ENCODE results near the gene SLC46A1. TPM values are rescaled to one million over a fixed set of nuclear protein-coding genes. Genes with fewer than 3 reads are reported as not detected.

The SLC46A1 gene
- total RNA-seq, 1 donor from 2014 or later: 5.9 TPM

DNA sequence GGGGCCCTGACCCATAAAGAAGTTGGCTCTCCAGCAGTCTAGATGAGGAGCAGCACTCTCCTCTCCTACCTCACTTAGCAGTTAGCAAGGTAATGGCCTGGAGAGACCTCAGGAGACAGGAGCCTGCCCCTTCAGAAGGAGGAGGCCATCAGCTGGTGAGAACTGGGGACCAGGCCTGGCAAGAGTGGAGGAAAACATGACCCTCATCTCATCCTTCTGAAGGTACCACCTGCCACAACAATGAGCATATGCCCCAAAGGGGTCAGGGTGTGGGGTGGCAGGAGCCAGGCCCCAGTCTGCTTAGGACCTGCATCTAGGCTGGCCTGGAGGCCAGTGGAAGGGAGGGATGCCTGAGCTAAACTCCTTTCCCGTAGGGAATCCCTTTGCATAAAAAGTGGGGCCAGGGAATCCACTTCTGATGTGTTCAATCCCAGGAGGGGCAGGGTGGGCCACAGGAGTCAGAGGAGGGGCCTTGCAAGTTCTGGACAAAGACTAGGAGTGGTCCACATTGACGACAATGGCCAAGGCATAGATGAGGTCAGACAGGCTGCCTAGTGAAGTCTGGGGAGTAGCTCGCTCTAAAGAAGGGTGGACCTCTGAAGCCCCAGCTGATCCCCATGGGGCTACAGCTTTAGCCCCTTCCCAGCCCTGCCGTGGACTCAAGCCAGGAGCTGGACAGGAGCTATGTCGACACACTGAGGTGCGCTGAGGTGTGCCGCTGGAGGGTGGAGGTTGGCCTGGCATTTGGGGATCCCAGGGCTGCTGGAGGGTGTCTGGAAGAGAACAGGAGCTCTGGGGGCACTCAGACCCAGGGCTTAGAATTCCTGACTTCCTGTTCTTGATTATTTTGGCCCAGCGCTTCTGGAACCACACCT, 42.0 kb downstream of the SLC46A1 start:
- Mint-ChIP-seq H3K36me3 (ENCODE audit: unreplicated experiment) (peaks cover 12% of the 10 kb centered on the region), H3K4me1 (ENCODE audit: unreplicated experiment) (no peaks in the 10 kb centered on the region), H3K4me3 (ENCODE audit: unreplicated experiment) (no peak overlapping the region), H3K9me3 (ENCODE audit: unreplicated experiment) (no peaks in the 10 kb centered on the region), H3K27ac (ENCODE audit: unreplicated experiment) (no peak overlapping the region), H3K27me3 (ENCODE audit: unreplicated experiment) (no peaks in the 10 kb centered on the region)
- TF ChIP-seq, protein P1, sequence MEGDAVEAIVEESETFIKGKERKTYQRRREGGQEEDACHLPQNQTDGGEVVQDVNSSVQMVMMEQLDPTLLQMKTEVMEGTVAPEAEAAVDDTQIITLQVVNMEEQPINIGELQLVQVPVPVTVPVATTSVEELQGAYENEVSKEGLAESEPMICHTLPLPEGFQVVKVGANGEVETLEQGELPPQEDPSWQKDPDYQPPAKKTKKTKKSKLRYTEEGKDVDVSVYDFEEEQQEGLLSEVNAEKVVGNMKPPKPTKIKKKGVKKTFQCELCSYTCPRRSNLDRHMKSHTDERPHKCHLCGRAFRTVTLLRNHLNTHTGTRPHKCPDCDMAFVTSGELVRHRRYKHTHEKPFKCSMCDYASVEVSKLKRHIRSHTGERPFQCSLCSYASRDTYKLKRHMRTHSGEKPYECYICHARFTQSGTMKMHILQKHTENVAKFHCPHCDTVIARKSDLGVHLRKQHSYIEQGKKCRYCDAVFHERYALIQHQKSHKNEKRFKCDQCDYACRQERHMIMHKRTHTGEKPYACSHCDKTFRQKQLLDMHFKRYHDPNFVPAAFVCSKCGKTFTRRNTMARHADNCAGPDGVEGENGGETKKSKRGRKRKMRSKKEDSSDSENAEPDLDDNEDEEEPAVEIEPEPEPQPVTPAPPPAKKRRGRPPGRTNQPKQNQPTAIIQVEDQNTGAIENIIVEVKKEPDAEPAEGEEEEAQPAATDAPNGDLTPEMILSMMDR (IDR thresholded peaks at IDR 0.05): no peak
- no peak for DNase-seq (ENCODE audit: extremely low spot score, unreplicated experiment)

DNA sequence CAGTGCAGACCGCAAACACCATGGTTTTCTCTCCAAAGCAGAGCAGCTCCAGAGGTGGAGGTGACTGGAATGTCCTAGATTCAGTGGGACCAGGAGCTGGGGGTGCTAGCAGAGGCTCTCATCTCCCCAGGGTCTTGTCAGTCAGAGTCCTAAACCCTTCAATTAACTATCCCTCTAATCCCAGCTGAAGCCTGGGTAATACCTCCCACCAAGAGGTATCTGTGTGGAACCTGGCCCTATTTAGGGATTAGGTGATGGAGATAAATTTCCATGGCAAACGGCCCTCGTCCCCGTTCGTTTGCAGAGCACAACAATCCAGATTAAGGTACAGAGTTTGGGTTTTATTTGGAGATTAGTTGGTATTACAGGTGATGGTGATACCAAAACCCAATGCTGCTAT, 42.8 kb downstream of the SLC46A1 start:
- H3K36me3 Mint-ChIP-seq (ENCODE audit: unreplicated experiment): peaks cover 12% of the 10 kb centered on the region
- H3K27ac Mint-ChIP-seq (ENCODE audit: unreplicated experiment): no peak overlapping the region
- H3K27me3 Mint-ChIP-seq (ENCODE audit: unreplicated experiment): no peaks in the 10 kb centered on the region
- no peaks in the 10 kb centered on the region for H3K9me3 Mint-ChIP-seq (ENCODE audit: unreplicated experiment)
- TF ChIP-seq, protein P1 (IDR thresholded peaks at IDR 0.05): no peak
- no peak for DNase-seq (ENCODE audit: extremely low spot score, unreplicated experiment)
- no peak overlapping the region for H3K4me3 Mint-ChIP-seq (ENCODE audit: unreplicated experiment)
- peaks cover 3% of the 10 kb centered on the region for H3K4me1 Mint-ChIP-seq (ENCODE audit: unreplicated experiment)

DNA sequence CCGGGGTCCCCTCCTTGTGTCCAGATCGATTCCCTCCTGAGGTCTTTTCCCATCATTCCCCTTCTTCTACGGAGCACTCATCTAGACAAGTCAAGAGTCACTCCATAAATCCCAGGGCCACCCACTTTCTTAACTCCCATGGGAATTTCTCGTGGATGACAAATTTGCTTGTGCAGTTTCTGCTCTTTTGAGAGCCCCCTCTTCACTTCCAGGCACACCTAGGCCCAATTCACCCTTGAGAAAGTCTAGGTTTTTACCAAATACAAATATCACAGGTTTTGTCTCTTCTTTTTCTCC, 48.2 kb downstream of the SLC46A1 start:
- TF ChIP-seq, protein P1 (IDR thresholded peaks at IDR 0.05): no peak
- Mint-ChIP-seq H3K4me1 (ENCODE audit: unreplicated experiment) (peaks cover 23% of the 10 kb centered on the region), H3K27me3 (ENCODE audit: unreplicated experiment) (no peaks in the 10 kb centered on the region), H3K27ac (ENCODE audit: unreplicated experiment) (peak overlapping the region; percentile 88), H3K9me3 (ENCODE audit: unreplicated experiment) (no peaks in the 10 kb centered on the region), H3K4me3 (ENCODE audit: unreplicated experiment) (peak overlapping the region; percentile 95), H3K36me3 (ENCODE audit: unreplicated experiment) (peaks cover 28% of the 10 kb centered on the region)
- DNase-seq (ENCODE audit: extremely low spot score, unreplicated experiment): no peak

DNA sequence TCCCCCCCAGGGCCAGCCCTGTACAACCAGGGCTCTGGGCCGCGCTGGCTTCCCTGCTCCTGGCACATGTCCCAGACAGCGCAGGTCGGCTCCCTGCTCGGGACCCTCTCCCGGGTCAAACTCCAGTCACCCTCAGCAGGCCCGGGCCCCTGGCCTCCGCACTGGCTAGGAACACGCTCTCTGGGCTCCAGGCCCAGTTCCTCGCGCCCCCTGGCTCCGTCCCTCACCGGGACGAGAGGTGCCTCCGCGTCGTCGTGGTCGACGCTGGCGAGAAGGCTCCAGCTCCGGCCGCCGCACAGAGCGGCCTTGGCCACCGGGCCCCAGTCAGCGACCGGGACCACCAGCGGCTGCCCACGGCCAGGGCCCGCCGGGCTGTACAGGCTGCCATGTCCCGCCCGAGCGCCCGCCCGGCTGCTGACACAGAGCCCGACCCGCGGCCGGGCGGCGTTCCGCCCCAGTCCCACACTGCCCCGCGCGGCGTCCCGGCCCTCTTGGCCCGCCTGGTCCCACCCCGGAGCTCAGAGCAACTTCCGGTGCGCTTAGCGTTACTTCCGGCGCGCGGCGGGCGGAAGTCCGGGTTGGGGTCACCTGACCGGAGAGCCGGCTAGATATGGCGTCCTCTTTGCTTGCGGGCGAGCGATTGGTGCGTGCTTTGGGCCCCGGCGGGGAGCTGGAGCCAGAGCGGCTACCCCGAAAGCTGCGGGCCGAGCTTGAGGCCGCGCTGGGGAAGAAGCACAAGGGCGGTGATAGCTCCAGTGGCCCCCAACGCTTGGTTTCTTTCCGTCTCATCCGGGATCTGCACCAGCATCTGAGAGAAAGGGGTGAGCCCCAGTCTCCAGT, 48.7 kb downstream of the SLC46A1 start, which contains the start of gene POLDIP2:
Gene POLDIP2, minus strand, starts transcription at position 467 of the 840 bp plus-strand sequence. Its CDS starts 79 bp downstream, at position 388.
- Mint-ChIP-seq H3K27ac (ENCODE audit: unreplicated experiment) (peak within 1 kb of the TSS; percentile 90), H3K27me3 (ENCODE audit: unreplicated experiment) (no peaks in the 10 kb centered on the region), H3K36me3 (ENCODE audit: unreplicated experiment) (peaks cover 28% of the 10 kb centered on the region), H3K9me3 (ENCODE audit: unreplicated experiment) (no peaks in the 10 kb centered on the region), H3K4me1 (ENCODE audit: unreplicated experiment) (peaks cover 23% of the 10 kb centered on the region), H3K4me3 (ENCODE audit: unreplicated experiment) (peak within 1 kb of the TSS; percentile 95)
- DNase-seq (ENCODE audit: extremely low spot score, unreplicated experiment): peak; percentile 98
- TF ChIP-seq, protein P1 (IDR thresholded peaks at IDR 0.05): peak; percentile 18

DNA sequence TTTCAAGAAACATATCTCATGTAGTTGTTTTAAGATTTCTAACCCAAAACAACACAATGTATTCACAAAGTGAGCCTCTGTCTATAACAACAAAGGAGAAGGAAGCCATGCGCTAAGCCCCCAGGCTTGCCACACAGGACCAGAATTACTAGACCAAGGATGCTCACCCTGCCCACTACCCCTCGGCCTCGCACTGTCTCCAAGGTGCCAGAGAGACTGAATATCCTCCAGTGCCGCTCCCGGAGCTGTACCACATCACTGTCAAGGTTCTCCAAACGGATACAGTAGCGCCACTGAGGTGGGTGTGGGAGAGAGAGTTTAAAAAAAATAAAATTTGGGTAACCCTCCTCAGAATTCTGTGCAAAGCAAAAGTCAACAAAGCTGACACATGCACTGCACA, 55.7 kb downstream of the SLC46A1 start:
- TF ChIP-seq, protein P1 (IDR thresholded peaks at IDR 0.05): no peak
- peaks cover 51% of the 10 kb centered on the region for H3K36me3 Mint-ChIP-seq (ENCODE audit: unreplicated experiment)
- no peaks in the 10 kb centered on the region for H3K27me3 Mint-ChIP-seq (ENCODE audit: unreplicated experiment)
- peaks cover 21% of the 10 kb centered on the region for H3K4me1 Mint-ChIP-seq (ENCODE audit: unreplicated experiment)
- no peak for DNase-seq (ENCODE audit: extremely low spot score, unreplicated experiment)
- no peak overlapping the region for H3K4me3 Mint-ChIP-seq (ENCODE audit: unreplicated experiment)
- H3K9me3 Mint-ChIP-seq (ENCODE audit: unreplicated experiment): no peaks in the 10 kb centered on the region
- no peak overlapping the region for H3K27ac Mint-ChIP-seq (ENCODE audit: unreplicated experiment)
